C1 segment of cervical spinal cord (tissue), 14 donors: ENCODE data around the gene MMP24.
A peak's percentile ranks its signal among the peaks of the same experiment; 100 is the strongest.

ENCODE experiments used
- DNase-seq, 14 donors: peaks; one replicate each; lab custom pipeline; 2025; lab: John Stamatoyannopoulos, UW

MMP24 gene

DNA sequence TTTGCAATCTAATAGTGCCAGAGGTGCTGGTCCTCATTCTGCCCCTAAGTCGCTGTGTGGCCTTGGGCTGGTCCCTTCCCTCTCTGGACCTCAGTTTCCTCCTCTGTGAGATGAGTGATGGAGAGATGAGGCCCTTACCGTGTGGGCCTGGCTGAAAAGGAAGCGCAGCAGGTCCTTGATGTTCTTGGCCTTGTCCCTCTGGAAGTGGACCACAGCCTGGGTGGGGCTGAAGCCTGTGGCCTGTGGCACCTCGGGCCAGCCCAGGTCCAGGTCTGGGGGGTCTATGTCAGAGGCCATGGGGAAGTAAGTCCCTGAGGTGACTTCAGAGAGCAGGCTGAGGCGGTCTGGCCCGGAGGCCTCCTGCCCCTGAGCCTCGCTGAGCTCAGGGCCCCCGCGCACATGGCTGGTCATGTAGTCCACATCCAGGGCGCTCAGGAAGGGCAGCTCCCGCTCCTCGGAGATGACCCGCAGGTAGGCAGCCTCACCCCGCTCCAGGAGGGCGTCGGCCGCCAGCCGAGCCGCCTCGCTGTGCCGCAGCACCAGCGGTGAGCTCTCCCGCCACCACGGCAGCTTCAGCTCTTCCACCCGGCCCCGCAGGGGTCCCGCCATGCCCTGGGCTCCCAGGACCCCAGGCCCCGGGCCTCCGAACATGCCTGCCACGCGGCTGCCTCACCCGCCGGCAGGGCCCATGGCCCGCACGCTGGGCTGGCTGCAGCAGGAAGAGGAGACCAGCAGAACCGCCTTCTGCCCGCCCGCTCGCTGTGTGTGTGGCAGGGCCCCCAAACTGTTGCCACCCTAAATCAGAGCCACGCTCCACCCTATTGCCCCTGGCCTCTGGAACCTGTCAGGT is 65.4 kb downstream of the MMP24 start, which contains the start of gene FAM83C:
Gene FAM83C, minus strand, starts transcription at position 772 of the 850 bp plus-strand sequence. Its CDS starts 121 bp downstream, at position 651.
- DNase-seq = no peak

- no peak for DNase-seq
Observed at GRCh38 chr20:35292504-35293285, 66.2 kb downstream of the MMP24 start.

- DNase-seq = no peak
Observed at GRCh38 chr20:35293303-35294292, 67.1 kb downstream of the MMP24 start.

DNA sequence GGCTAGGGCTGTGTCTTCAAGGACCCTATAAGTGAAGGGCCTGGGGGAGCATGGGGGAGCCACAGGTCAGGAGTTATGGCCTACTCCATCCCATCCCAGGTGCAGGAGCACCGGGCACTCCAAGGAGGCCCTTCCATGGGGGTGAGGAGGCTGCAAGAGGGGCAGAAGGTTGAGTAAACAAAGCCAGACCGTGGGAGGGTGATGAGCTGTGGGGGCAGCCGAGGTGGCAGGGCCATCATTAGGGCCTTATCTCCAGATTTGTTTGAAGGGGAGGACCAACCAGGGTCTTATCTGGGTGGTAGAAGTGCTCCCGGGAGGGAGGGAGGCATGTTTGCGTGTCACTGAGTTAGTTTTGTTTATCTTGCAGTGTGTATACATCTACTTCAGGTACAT is 67.8 kb downstream of the MMP24 start:
- DNase-seq = no peak

- DNase-seq = no peak
Observed at GRCh38 chr20:35295058-35295457, 68.6 kb downstream of the MMP24 start.

- no peak for DNase-seq
Observed at GRCh38 chr20:35295674-35296073, 69.2 kb downstream of the MMP24 start.

DNA sequence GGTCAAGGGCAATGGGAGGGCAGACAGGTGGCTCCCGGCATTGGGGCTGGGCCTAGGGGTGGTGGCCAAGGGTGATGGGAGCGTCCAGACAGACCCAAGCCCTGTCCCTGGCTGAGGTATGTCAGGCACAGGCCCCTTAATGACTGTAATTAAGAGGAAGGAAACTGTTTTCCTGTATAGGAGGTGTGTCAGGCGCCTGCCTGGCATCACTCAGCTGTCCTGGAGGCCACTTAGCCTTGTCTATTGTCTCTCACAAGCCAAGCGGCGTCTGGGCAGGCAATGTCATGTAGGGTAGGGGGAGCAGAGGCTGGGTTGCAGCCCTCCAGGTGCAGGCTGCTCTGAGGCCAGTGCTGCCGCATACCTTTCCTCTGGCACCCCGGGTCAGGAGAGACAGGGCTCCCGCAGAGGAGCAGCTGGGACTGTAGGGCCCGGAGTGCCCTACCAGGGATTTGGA is 69.6 kb downstream of the MMP24 start:
- no peak for DNase-seq

GRCh38 chr20:35297155-35297554 is 70.7 kb downstream of the MMP24 start:
- DNase-seq = no peak

DNA sequence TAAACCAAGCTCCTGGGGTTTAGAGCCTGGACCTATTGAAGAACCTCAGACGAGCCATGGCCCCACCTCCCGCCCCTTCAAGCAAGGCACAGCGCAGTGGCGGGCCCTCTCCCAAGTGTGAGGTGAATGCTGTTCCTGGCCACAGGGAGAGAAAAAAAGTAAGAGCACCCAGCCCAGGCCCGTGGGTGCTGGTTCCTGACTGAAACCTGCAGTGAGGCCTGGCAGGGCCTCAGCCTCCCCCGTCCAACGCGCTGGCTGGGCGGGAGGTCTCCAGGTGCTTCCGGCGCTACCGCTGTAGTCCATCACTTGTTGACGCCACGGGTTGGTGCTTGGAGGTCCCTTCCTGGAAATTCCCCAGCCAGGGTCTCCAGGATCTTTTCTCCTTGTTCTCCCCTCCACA is 71.2 kb downstream of the MMP24 start:
- DNase-seq = no peak

DNA sequence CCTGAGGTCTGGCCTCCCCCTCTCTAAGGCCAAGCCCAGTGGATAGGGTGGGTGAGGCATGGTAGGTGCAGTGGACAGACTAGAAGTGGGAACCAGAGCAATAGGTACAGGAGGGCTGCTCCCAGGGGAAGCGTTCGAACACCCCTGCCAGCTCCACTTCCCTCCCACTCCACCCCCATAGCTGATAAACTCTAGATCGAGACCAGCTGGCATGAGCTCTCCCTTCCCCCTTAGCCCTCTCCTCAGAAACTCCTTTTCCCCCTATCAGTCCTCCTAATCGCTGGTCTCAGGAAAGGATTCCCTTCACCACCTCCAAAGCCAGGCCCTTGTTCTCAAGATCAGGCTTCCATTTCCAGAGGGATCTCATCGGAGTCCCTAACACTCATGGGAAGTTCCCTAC is 71.8 kb downstream of the MMP24 start:
- no peak for DNase-seq

DNA sequence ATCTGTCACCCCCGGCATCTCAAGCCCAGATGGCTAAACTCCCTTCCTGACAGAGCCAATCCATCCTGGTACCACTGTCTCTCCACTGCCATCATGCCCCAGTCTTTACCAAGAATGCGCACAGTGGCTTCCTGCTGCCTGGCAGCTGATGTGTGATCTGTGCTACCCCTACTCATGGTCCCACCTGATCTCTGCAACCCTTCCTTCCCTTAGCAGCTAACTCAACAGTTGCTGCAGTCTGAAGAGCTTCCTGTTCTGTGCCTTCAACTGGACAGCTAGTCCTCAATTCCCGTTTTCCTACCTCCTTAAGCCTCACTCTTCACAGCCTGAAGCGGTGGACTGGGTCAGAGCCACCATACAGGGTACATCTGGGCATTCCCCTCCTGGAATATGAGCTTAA is 73.3 kb downstream of the MMP24 start:
- DNase-seq = no peak

DNA sequence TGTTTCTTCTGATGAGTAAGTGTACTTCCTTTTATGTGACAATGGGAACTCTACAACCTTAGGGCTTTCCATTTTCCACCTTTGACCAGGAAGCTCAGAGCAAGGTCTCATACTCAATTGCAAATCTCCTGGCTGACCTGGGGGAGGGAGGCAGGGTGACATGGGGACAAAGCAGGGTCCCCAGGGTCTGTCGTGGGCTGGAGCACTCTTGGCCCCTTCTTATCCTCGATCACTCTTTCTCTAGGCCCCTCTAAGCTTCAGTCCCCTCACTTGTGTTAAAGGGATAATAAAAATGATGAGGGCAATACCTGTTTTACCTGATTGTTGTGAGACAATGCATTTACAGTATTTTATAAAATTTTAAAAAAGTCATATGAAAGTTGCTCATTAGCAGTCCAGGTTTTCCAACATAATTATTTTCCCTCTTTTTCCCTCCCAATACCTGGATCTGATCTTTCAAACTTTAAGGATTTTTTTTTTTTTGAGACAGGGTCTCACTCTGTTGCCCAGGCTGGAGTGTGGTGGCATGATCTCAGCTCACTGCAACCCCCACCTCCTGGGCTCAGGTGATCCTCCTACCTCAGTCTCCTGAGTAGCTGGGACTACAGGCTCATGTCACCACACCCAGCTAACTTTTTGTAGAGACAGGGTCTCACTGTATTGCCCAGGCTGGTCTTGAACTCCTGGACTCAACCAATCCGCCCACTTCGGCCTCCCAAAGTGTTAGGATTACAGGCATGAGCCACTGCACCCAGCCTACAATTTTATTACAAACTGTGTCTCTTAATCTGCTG is 74.2 kb downstream of the MMP24 start:
- DNase-seq = no peak

DNA sequence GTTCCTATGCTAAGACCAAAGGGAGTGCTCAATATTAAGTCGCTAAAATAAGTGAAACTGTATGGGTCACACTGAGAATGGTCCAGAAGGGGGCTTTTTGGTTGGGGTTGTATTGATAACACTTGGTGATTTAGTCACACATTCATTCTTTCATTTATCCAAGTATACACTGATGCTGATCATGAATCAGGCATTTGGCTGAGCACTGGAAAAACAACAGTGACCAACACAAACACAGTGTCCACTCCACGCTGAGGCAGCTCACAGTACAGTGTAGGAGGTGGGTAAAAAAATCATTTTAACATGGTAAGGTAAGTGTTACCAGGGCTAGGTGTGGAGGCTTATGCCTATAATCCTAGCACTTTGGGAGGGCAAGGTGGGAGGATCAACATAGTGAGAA is 74.9 kb downstream of the MMP24 start:
- DNase-seq = no peak

GRCh38 chr20:35302421-35303335 is 76.2 kb downstream of the MMP24 start:
- DNase-seq = no peak

DNA sequence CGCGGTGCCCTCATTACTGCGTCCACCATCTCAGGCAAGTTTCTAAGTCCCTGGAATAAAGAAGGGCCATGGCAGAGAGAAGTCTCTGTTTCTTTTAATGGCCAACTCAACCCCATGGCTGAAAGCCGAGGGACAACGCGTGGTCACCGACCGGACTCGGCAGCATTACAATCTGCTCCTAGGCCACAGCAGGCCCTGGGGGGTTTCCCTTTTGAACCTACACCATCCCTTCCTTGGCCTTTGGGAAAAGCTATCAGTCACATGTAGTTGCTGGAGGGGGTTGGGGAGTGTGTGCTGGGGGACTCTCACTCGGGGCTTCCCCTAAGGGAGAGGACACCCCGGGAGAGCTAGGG is 76.9 kb downstream of the MMP24 start:
- no peak for DNase-seq

GRCh38 chr20:35303735-35304491 is 77.4 kb downstream of the MMP24 start:
- peak in 11 of 14 donors; percentile 8 to 49 (median 38) for DNase-seq

DNA sequence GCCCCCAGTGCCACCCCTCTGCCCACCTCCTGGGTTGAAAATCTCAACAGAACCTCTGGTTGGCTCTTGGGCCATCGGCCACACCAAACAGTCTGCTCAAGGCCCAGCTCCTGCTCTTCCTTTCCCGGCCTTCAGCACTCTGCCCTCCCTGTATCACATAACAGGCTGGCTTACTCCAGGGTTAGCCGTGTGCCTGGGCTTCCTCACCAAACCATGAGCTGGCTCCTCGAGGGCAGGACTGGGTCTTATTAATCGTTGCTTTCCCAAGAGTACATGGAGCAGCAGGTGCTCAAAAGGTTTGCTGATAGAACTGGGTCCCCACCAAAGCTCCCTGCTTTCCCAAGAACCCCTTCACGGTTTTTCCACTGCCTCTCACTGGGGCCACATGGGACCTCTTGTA is 78.5 kb downstream of the MMP24 start:
- DNase-seq = no peak

GRCh38 chr20:35305682-35306556 is 79.4 kb downstream of the MMP24 start:
- DNase-seq = peak in 2 of 14 donors; percentile 5 to 59
